H1 (cell line): Measurements from ENCODE around the gene COL27A1. TPM values are rescaled to one million over a fixed set of nuclear protein-coding genes. Genes with fewer than 3 reads are reported as not detected.

Experiments
- KDM4A ChIP-seq: IDR thresholded peaks from one replicate; pipeline ENCODE4 v1.7.1; 2012; ENCODE audit warnings: low read depth, mild to moderate bottlenecking, moderate library complexity, low read length, inconsistent platforms; ENCODE audit not compliant: severe bottlenecking
- RBBP5 ChIP-seq: IDR thresholded peaks from 2 replicates; pipeline ENCODE4 v1.7.1; 2012; ENCODE audit warnings: low read depth, mild to moderate bottlenecking, inconsistent platforms, low read length, moderate library complexity, borderline replicate concordance
- TBP ChIP-seq: IDR thresholded peaks from 2 replicates; pipeline ENCODE4 v1.6.1; 2011; ENCODE audit warnings: low read depth, low read length, improper control_type of control experiment
- polyA plus RNA-seq, 7 experiments: library from polyadenylated mRNA; depleted of rRNA in 3 of 7; stranded (reverse) in 5 of 7; unstranded in 2 of 7; fragments of >200 nt in 5 of 7; fragments of 200-250 nt in 2 of 7; gene quantifications; 1 replicate in 5 of 7; 2 replicates in 1 of 7; 4 replicates in 1 of 7; pipeline versions ENCODE4 v1.2.1 to v1.2.3, GENCODE V29; 2011 to 2013; ENCODE audit warnings: missing spikeins in 2 of 7, mixed read lengths in 2 of 7
- total RNA-seq: library from RNA; stranded (reverse); fragmentation: NEBNext Ultra II Directional; extraction: Animal tissue kit (Norgen Biotek cat#: 25700); gene quantifications from 2 replicates; pipeline ENCODE4 v1.2.1, GENCODE V29; 2021
- TF ChIP-seq, protein P1 (sequence below), 3 experiments: IDR thresholded peaks; 1 replicate in 2 of 3; 2 replicates in 1 of 3; pipeline versions ENCODE4 v1.5.1 to v1.6.1; 2011; ENCODE audit warnings: low read length in 3 of 3, mild to moderate bottlenecking in 3 of 3, inconsistent platforms in 2 of 3, low read depth in 1 of 3, moderate library complexity in 1 of 3; ENCODE audit not compliant: insufficient read depth in 1 of 3; ENCODE audit errors: control extremely low read depth in 1 of 3
- TF ChIP-seq, protein P2 (sequence below): IDR thresholded peaks from 2 replicates; pipeline ENCODE4 v1.6.1; 2011; ENCODE audit warnings: low read length, improper control_type of control experiment

Gene COL27A1
- total and polyA plus RNA-seq, 2 of the 8 experiments (the other 6 are each of a cell fraction or from before 2014, with no cell fraction given) = 15.1 to 22.8 TPM

DNA sequence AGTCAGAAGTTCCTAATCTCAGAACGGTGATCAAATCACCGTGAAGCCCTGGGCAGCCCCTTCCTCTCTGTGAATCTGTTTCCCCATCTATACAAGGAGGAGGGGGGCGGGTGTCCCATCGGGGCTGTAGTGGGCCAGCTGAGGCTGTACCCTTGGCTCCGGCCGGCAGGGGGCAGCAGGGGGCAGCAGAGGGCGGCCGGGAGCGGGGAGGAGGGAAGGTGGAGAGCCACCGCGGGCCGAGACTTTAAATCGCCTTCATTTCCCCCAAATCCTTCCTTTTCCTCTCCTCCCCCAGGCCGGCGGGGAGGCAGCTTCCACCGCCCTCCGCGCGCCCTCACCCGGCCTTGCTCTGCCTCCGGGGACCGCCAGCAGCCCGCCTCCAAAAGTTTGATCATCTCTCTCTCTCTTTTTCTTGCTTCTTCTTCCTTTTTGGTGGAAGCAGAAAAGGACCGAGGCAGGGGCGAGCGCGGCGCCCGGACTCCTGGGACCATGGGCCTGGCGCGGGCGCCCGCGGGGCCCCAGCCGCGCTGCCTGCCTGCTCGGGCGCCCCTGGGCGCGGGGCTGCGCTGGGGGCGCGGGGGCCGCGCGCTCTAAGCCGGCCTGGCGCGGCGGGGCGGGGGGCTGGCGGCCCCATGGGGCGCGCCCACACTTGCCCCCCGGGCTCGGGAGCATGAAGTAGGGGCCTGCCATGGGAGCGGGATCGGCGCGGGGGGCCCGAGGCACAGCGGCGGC lies at the start of gene COL27A1 (continued):
- TF ChIP-seq RBBP5 = 0 out of 2 replicates have a peak, but pooled peaks have one; percentile 18
- peak; percentile 12; the same call in 1 of the 2 replicates for TF ChIP-seq TBP
- TF ChIP-seq KDM4A = peak; percentile 10
- TF ChIP-seq, protein P1, sequence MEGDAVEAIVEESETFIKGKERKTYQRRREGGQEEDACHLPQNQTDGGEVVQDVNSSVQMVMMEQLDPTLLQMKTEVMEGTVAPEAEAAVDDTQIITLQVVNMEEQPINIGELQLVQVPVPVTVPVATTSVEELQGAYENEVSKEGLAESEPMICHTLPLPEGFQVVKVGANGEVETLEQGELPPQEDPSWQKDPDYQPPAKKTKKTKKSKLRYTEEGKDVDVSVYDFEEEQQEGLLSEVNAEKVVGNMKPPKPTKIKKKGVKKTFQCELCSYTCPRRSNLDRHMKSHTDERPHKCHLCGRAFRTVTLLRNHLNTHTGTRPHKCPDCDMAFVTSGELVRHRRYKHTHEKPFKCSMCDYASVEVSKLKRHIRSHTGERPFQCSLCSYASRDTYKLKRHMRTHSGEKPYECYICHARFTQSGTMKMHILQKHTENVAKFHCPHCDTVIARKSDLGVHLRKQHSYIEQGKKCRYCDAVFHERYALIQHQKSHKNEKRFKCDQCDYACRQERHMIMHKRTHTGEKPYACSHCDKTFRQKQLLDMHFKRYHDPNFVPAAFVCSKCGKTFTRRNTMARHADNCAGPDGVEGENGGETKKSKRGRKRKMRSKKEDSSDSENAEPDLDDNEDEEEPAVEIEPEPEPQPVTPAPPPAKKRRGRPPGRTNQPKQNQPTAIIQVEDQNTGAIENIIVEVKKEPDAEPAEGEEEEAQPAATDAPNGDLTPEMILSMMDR (IDR thresholded peaks at IDR 0.05; ENCODE audit: control extremely low read depth in 1 of 3, insufficient read depth in 1 of 3, low read depth in 1 of 3, low read length in 3 of 3) = peak in 2 of 3 experiments; percentile 82 to 87; a peak in 3 of 4 replicates
- TF ChIP-seq, protein P2, sequence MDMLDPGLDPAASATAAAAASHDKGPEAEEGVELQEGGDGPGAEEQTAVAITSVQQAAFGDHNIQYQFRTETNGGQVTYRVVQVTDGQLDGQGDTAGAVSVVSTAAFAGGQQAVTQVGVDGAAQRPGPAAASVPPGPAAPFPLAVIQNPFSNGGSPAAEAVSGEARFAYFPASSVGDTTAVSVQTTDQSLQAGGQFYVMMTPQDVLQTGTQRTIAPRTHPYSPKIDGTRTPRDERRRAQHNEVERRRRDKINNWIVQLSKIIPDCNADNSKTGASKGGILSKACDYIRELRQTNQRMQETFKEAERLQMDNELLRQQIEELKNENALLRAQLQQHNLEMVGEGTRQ = no peak
